Peyer's patch (tissue), 4 donors: ENCODE data around the gene RASA4.
"Not testable (repeated sequence)": the region's sequence is repeated elsewhere in the genome, so short reads cannot be mapped to it uniquely, and the experiment has no call there.

Source experiments
- CTCF ChIP-seq, 6 experiments: fragments of 450-650 bp in 4 of 6; fragments of 200-600 bp in 2 of 6; sonication (generic) in 1 of 6; IDR thresholded peaks; one replicate each; pipeline ENCODE4 v1.5.1; 2017 to 2019; ENCODE audit warnings: antibody characterized with exemption in 6 of 6, mild to moderate bottlenecking in 3 of 6, moderate library complexity in 1 of 6
- POLR2A ChIP-seq, 2 donors: fragments of 450-650 bp; IDR thresholded peaks; one replicate each; pipeline ENCODE4 v1.5.1; 2017; ENCODE audit warnings: antibody characterized with exemption in 2 of 2, mild to moderate bottlenecking in 2 of 2, moderate library complexity in 2 of 2

DNA sequence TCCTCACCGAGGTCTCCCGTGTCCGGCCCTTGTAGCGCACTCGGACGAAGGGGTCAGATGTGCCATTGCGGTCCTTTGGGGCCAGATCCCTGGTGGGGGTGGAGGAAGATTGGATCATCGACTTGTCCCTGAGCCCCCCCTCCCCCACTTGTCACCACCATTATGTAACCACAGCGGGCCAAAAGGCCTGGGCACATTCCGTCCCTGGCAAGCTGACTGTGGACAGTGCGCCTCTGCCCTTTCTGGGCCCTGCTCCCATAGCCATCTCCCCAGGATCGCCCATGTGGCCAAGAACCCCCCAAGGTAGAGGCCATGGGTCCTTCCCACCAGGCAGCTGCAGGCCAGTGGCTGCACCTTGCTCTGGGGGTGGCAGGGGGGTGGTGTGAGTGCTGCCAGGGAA lies 14.2 kb downstream of the RASA4 start:
- TF ChIP-seq CTCF, POLR2A (IDR thresholded peaks at IDR 0.05): not testable (repeated sequence)
